GM12878 (cell line): ENCODE measurements around the gene DOCK2. TPM values are rescaled to one million over a fixed set of nuclear protein-coding genes. Genes with fewer than 3 reads are reported as not detected.

Source experiments
- ATAC-seq: fragments of 200-7000 bp; cut with Tn5 transposase; 3 replicates; pipeline ENCODE4 v1.9.1; 2020; ENCODE audit warnings: mild to moderate bottlenecking, moderate library complexity
- BruUV-seq: library from RNA; stranded (reverse); fragments of 400-500 nt; replicated peaks from 2 replicates; lab custom pipeline; 2021; lab: Mats Ljungman, UMichigan
- CTCF ChIA-PET: fragments of 300-600 bp; sonication (Branson Sonifier 250); formaldehyde crosslinking; extraction: SDS; loops from one replicate; lab custom pipeline; 2021; ENCODE audit warnings: inconsistent platforms; lab: Yijun Ruan, JAX
- POLR2A ChIA-PET: fragments of 350-600 bp; formaldehyde crosslinking; extraction: SDS; loops from one replicate; lab custom pipeline; 2021; ENCODE audit warnings: inconsistent platforms; lab: Charles Lee
- RAD21 ChIA-PET: fragments of 300-600 bp; sonication (Branson Sonifier 250); formaldehyde crosslinking; loops from one replicate; lab custom pipeline; 2023; ENCODE audit warnings: antibody characterized with exemption; ENCODE audit not compliant: unreplicated experiment; lab: Charles Lee
- SMC1A ChIA-PET: fragments of 300-600 bp; sonication (Branson Sonifier 250); formaldehyde crosslinking; loops from one replicate; lab custom pipeline; 2023; ENCODE audit not compliant: unreplicated experiment, uncharacterized antibody; lab: Charles Lee
- DNase-seq: peaks from one replicate; pipeline ENCODE4 v3.0.0-alpha.2; 2011; ENCODE audit warnings: low read depth, low spot score
- FAIRE-seq: peaks from 3 replicates; lab custom pipeline; 2011; peaks lifted over from hg19 to GRCh38; lab: Jason Lieb, UNC
- H2AFZ ChIP-seq: 2 replicates; pipeline ENCODE4 v1.6.0; 2011; ENCODE audit warnings: low read depth, low read length, control low read depth; ENCODE audit not compliant: control insufficient read depth
- H3K27ac ChIP-seq: 2 replicates; pipeline ENCODE4 v1.5.1; 2011; ENCODE audit warnings: control low read depth; ENCODE audit not compliant: control insufficient read depth, insufficient read depth
- H3K27me3 ChIP-seq, 2 experiments: replicated peaks in 1 of 2; 2 replicates each; pipeline versions ENCODE4 v1.6.0 to v1.6.1; 2011; ENCODE audit warnings: low read length in 1 of 2; ENCODE audit not compliant: control insufficient read depth in 2 of 2, insufficient read depth in 2 of 2
- H3K36me3 ChIP-seq, 2 experiments: 2 replicates each; pipeline ENCODE4 v1.5.1; 2011; ENCODE audit warnings: low read length in 1 of 2; ENCODE audit not compliant: control insufficient read depth in 2 of 2, insufficient read depth in 2 of 2
- H3K4me1 ChIP-seq: 2 replicates; pipeline ENCODE4 v1.6.1; 2011; ENCODE audit warnings: mild to moderate bottlenecking, low read length, moderate library complexity, mixed read lengths; ENCODE audit not compliant: control insufficient read depth, insufficient read depth
- H3K4me2 ChIP-seq: 2 replicates; pipeline ENCODE4 v1.6.0; 2011; ENCODE audit warnings: control low read depth; ENCODE audit not compliant: control insufficient read depth, insufficient read depth
- H3K4me3 ChIP-seq: fragments of 200-600 bp; sonication (generic); 2 replicates; pipeline ENCODE4 v1.5.1; 2016
- H3K79me2 ChIP-seq: 2 replicates; pipeline ENCODE4 v1.6.0; 2011; ENCODE audit warnings: low read length; ENCODE audit not compliant: control insufficient read depth, insufficient read depth
- H3K9ac ChIP-seq: 2 replicates; pipeline ENCODE4 v1.8.0; 2011; ENCODE audit warnings: low read length, control low read depth, mixed read lengths; ENCODE audit not compliant: control insufficient read depth, insufficient read depth
- H3K9me3 ChIP-seq: replicated peaks from 3 replicates; pipeline ENCODE4 v1.5.1; 2011; ENCODE audit warnings: mild to moderate bottlenecking, low read length; ENCODE audit not compliant: control insufficient read depth, insufficient read depth
- H4K20me1 ChIP-seq: 2 replicates; pipeline ENCODE4 v1.6.0; 2011; ENCODE audit not compliant: control insufficient read depth, insufficient read depth
- CBFB ChIP-seq: IDR thresholded peaks from 2 replicates; pipeline ENCODE4 v1.6.1; 2016; ENCODE audit warnings: antibody characterized with exemption, low read depth
- GATAD2B ChIP-seq: fragments of 450-650 bp; conservative IDR thresholded peaks from 2 replicates; pipeline ENCODE4 v1.6.1; 2017; ENCODE audit warnings: low read depth, mild to moderate bottlenecking, moderate library complexity
- HSF1 ChIP-seq: fragments of 150-350 bp; IDR thresholded peaks from 2 replicates; pipeline ENCODE4 v1.6.1; 2014; ENCODE audit warnings: mild to moderate bottlenecking, low read depth, low read length
- JUNB ChIP-seq: IDR thresholded peaks from 2 replicates; pipeline ENCODE4 v1.6.1; 2016; ENCODE audit warnings: antibody characterized with exemption, mild to moderate bottlenecking
- MEF2B ChIP-seq: fragments of 450-650 bp; IDR thresholded peaks from 2 replicates; pipeline ENCODE4 v1.6.1; 2018; ENCODE audit warnings: mild to moderate bottlenecking, moderate library complexity; ENCODE audit not compliant: partially characterized antibody, poor library complexity, severe bottlenecking
- PML ChIP-seq: IDR thresholded peaks from 2 replicates; pipeline ENCODE4 v1.6.1; 2012; ENCODE audit warnings: low read length, inconsistent platforms
- RAD21 ChIP-seq: IDR thresholded peaks from 2 replicates; pipeline ENCODE4 v1.6.1; 2011; ENCODE audit warnings: mild to moderate bottlenecking, low read depth, low read length, moderate library complexity; ENCODE audit not compliant: insufficient read depth
- REST ChIP-seq: IDR thresholded peaks from 2 replicates; pipeline ENCODE4 v1.6.1; 2012; ENCODE audit warnings: mild to moderate bottlenecking, low read depth, low read length
- SMC3 ChIP-seq: IDR thresholded peaks from 2 replicates; pipeline ENCODE4 v1.6.1; 2011; ENCODE audit warnings: low read length, improper control_type of control experiment, borderline replicate concordance
- TBL1XR1 ChIP-seq: IDR thresholded peaks from 2 replicates; pipeline ENCODE4 v1.6.1; 2012; ENCODE audit warnings: low read depth, low read length, improper control_type of control experiment
- ZNF687 ChIP-seq: fragments of 450-650 bp; IDR thresholded peaks from 2 replicates; pipeline ENCODE4 v1.6.1; 2017; ENCODE audit warnings: mild to moderate bottlenecking, moderate library complexity
- in situ Hi-C: fragments of 300-500 bp; cut with MboI; formaldehyde crosslinking; loops from 9 replicates; pipeline ENCODE4 v1.14.3; 2018; ENCODE audit warnings: mixed read lengths
- intact Hi-C: fragments of 100-400 bp; cut with micrococcal nuclease; formaldehyde crosslinking; loops from one replicate; pipeline ENCODE4 v1.14.2; 2022; ENCODE audit not compliant: unreplicated experiment
- polyA plus RNA-seq, 11 experiments: library from polyadenylated mRNA; depleted of rRNA in 4 of 11; unstranded in 6 of 11; stranded (reverse) in 5 of 11; fragments of >200 nt; fragmentation: Nextera tagmentation in 4 of 11; fragmentation: Illumina TruSeq in 1 of 11; extraction: Ambion mirVana in 4 of 11; extraction: Trizol in 1 of 11; gene quantifications; 1 replicate in 1 of 11; 2 replicates in 10 of 11; pipeline versions ENCODE4 v1.2.1 to v1.2.3, GENCODE V29; 2011 to 2016; ENCODE audit warnings: inconsistent platforms in 2 of 11, missing spikeins in 2 of 11, low read depth in 1 of 11
- total RNA-seq, 4 experiments: library from RNA; depleted of rRNA in 3 of 4; stranded (reverse); fragments of >200 nt in 3 of 4; fragmentation: Illumina TruSeq in 1 of 4; extraction: Trizol in 1 of 4; gene quantifications; 2 replicates each; pipeline versions ENCODE4 v1.2.1 to v1.2.3, GENCODE V29; 2013 to 2021
- TF ChIP-seq, protein P1 (sequence below): fragments of 450-650 bp; conservative IDR thresholded peaks from 2 replicates; pipeline ENCODE4 v1.6.1; 2017; ENCODE audit warnings: mild to moderate bottlenecking, moderate library complexity

The DOCK2 gene
- total and polyA plus RNA-seq, 10 of the 15 experiments (the other 5 are each of a cell fraction or from before 2014, with no cell fraction given): 34.2 to 192 (median 118) TPM

DNA sequence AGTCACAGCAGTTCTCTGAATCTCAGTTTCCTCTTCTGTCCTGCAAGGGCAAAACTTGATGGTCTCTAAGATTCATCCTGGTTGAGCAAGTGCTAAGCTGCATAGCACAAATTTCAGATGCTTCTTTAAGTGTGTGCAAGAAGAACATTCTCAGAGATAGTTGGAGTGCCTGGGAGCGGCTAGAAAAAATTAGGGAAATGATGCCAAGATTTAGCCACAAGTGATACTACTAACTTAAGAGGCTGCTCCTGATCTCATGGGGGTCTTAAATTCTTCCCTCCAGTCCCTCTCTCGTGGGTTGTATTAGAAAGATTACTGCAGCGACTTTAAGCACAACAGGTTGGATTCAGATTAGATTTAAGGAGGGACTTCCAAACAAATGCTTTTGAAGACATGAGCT, 319.1 kb downstream of the DOCK2 start (continued):
- TF ChIP-seq REST (no peak), GATAD2B (no peak)

GRCh38 chr5:169956756-169957155, 319.7 kb downstream of the DOCK2 start:
- DNase-seq (no peak), FAIRE-seq (no peak), ATAC-seq (no peak)
- intact Hi-C loops (no loop called here), in situ Hi-C loops (no loop called here)
- Histone ChIP-seq H2AFZ (no peak overlapping the region), H4K20me1 (no peaks in the 10 kb centered on the region), H3K9ac (no peak overlapping the region), H3K4me3 (no peak overlapping the region), H3K79me2 (no peaks in the 10 kb centered on the region), H3K4me1 (no peaks in the 10 kb centered on the region), H3K27ac (no peak overlapping the region), H3K9me3 (no peaks in the 10 kb centered on the region), H3K27me3 (no peaks in the 10 kb centered on the region), H3K4me2 (no peak overlapping the region), H3K36me3 (peaks cover 2 to 4% of the 10 kb centered on the region in 2 experiments; a peak in 3 of 4 replicates)
- ChIA-PET CTCF (no interaction called here), POLR2A (interaction anchor here (1.1 to 1.3 kb wide), 2 partner anchors 10 to 13 kb away, joined by 3 to 5 read pairs; no protein-coding TSS in a partner anchor), RAD21 (no interaction called here), SMC1A (interaction anchor here (1.2 kb wide), 1 partner anchor 12 kb away, joined by 3 read pairs; no protein-coding TSS in a partner anchor)
- BruUV-seq: no TSS peak
- TF ChIP-seq PML (no peak), TBL1XR1 (no peak), RAD21 (no peak), JUNB (no peak), ZNF687 (no peak), MEF2B (no peak), HSF1 (no peak), SMC3 (no peak), CBFB (no peak)
- TF ChIP-seq, protein P1, sequence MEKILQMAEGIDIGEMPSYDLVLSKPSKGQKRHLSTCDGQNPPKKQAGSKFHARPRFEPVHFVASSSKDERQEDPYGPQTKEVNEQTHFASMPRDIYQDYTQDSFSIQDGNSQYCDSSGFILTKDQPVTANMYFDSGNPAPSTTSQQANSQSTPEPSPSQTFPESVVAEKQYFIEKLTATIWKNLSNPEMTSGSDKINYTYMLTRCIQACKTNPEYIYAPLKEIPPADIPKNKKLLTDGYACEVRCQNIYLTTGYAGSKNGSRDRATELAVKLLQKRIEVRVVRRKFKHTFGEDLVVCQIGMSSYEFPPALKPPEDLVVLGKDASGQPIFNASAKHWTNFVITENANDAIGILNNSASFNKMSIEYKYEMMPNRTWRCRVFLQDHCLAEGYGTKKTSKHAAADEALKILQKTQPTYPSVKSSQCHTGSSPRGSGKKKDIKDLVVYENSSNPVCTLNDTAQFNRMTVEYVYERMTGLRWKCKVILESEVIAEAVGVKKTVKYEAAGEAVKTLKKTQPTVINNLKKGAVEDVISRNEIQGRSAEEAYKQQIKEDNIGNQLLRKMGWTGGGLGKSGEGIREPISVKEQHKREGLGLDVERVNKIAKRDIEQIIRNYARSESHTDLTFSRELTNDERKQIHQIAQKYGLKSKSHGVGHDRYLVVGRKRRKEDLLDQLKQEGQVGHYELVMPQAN: no peak
